Measurements from ENCODE around the gene SAMD11. TPM values are rescaled to one million over a fixed set of nuclear protein-coding genes. Genes with fewer than 3 reads are reported as not detected.

Gene SAMD11
- total RNA-seq, 1 donor from 2014 or later: 33.9 TPM

- TF ChIP-seq CTCF (IDR thresholded peaks at IDR 0.05) (no peak), POLR2AphosphoS5 (IDR thresholded peaks at IDR 0.05; ENCODE audit: insufficient read depth in 1 of 2, low read depth in 1 of 2) (no peak), POLR2A (IDR thresholded peaks at IDR 0.05) (no peak)
- no peak for DNase-seq (ENCODE audit: extremely low spot score in 2 of 2)
- Histone ChIP-seq H3K36me3 (no peaks in the 10 kb centered on the region), H3K27me3 (no peaks in the 10 kb centered on the region), H3K27ac (no peak overlapping the region), H3K9me3 (no peaks in the 10 kb centered on the region), H3K4me3 (no peak overlapping the region), H3K4me1 (peaks cover 9% of the 10 kb centered on the region)
- intact Hi-C loops (cut with DNase I): no loop called here
These were observed 9.4 kb upstream of the SAMD11 start for GRCh38 chr1:914131-914890.

- Histone ChIP-seq H3K4me3 (no peak overlapping the region), H3K27me3 (no peaks in the 10 kb centered on the region), H3K36me3 (no peaks in the 10 kb centered on the region), H3K27ac (no peak overlapping the region), H3K4me1 (peaks cover 10% of the 10 kb centered on the region), H3K9me3 (no peaks in the 10 kb centered on the region)
- intact Hi-C loops (cut with DNase I): no loop called here
- no peak for DNase-seq (ENCODE audit: extremely low spot score in 2 of 2)
- TF ChIP-seq POLR2A (IDR thresholded peaks at IDR 0.05): no peak
- no peak for TF ChIP-seq CTCF (IDR thresholded peaks at IDR 0.05)
- TF ChIP-seq POLR2AphosphoS5 (IDR thresholded peaks at IDR 0.05; ENCODE audit: insufficient read depth in 1 of 2, low read depth in 1 of 2): no peak
These were observed 8.8 kb upstream of the SAMD11 start for GRCh38 chr1:914891-915280.

GRCh38 chr1:915295-916172 is 8.2 kb upstream of the SAMD11 start:
- Histone ChIP-seq H3K27ac (no peak overlapping the region), H3K27me3 (no peaks in the 10 kb centered on the region), H3K4me1 (peaks cover 16% of the 10 kb centered on the region), H3K36me3 (no peaks in the 10 kb centered on the region), H3K4me3 (no peak overlapping the region), H3K9me3 (no peaks in the 10 kb centered on the region)
- DNase-seq (ENCODE audit: extremely low spot score in 2 of 2): no peak
- intact Hi-C loops (cut with DNase I): no loop called here
- TF ChIP-seq POLR2AphosphoS5 (IDR thresholded peaks at IDR 0.05; ENCODE audit: insufficient read depth in 1 of 2, low read depth in 1 of 2) (no peak), CTCF (IDR thresholded peaks at IDR 0.05) (no peak), POLR2A (IDR thresholded peaks at IDR 0.05) (no peak)

GRCh38 chr1:916173-917075 is 7.3 kb upstream of the SAMD11 start:
- DNase-seq (ENCODE audit: extremely low spot score in 2 of 2): no peak

More at GRCh38 chr1:916173-917075, 7.3 kb upstream of the SAMD11 start:
- Histone ChIP-seq H3K36me3 (no peaks in the 10 kb centered on the region), H3K9me3 (no peaks in the 10 kb centered on the region), H3K27me3 (no peaks in the 10 kb centered on the region), H3K4me3 (no peak overlapping the region), H3K4me1 (peaks cover 25% of the 10 kb centered on the region), H3K27ac (no peak overlapping the region)
- TF ChIP-seq POLR2A (IDR thresholded peaks at IDR 0.05) (no peak), POLR2AphosphoS5 (IDR thresholded peaks at IDR 0.05; ENCODE audit: insufficient read depth in 1 of 2, low read depth in 1 of 2) (peak in 1 of 2 donors; percentile 31), CTCF (IDR thresholded peaks at IDR 0.05) (no peak)
- intact Hi-C loops (cut with DNase I): no loop called here
